Tibial nerve (tissue), 4 donors: Measurements from ENCODE around the gene ANKRD17. TPM values are rescaled to one million over a fixed set of nuclear protein-coding genes. Genes with fewer than 3 reads are reported as not detected.
A peak's percentile ranks its signal among the peaks of the same experiment; 100 is the strongest.

Experiments
- DNase-seq, 2 donors: peaks; one replicate each; pipeline ENCODE4 v3.0.0-alpha.2; 2019; ENCODE audit warnings: low spot score in 2 of 2
- H3K27ac ChIP-seq, 4 donors: fragments of 200-600 bp; sonication (generic) in 3 of 4; one replicate each; pipeline ENCODE4 v1.5.1; 2017 to 2019; ENCODE audit warnings: mild to moderate bottlenecking in 1 of 4
- H3K27me3 ChIP-seq, 2 donors: fragments of 200-600 bp; sonication (generic) in 1 of 2; one replicate each; pipeline versions ENCODE4 v1.5.1 to v1.6.0; 2017 to 2019
- H3K36me3 ChIP-seq, 3 donors: fragments of 200-600 bp; sonication (generic); one replicate each; pipeline ENCODE4 v1.5.1; 2018 to 2019
- H3K4me1 ChIP-seq, 4 donors: fragments of 200-600 bp; sonication (generic) in 3 of 4; one replicate each; pipeline ENCODE4 v1.5.1; 2017 to 2019
- H3K4me3 ChIP-seq, 4 donors: fragments of 200-600 bp; sonication (generic) in 3 of 4; one replicate each; pipeline ENCODE4 v1.5.1; 2017 to 2019; ENCODE audit warnings: mild to moderate bottlenecking in 1 of 4, moderate library complexity in 1 of 4
- H3K9me3 ChIP-seq, 4 donors: fragments of 200-600 bp; sonication (generic) in 3 of 4; one replicate each; pipeline ENCODE4 v1.5.1; 2017 to 2019
- EP300 ChIP-seq, 2 donors: sonication (generic); formaldehyde crosslinking; IDR thresholded peaks; one replicate each; pipeline ENCODE4 v1.6.1; 2017; ENCODE audit warnings: antibody characterized with exemption in 2 of 2, mild to moderate bottlenecking in 1 of 2
- POLR2A ChIP-seq, 2 donors: fragments of 450-650 bp; IDR thresholded peaks; one replicate each; pipeline ENCODE4 v1.6.1; 2017; ENCODE audit warnings: antibody characterized with exemption in 2 of 2, mild to moderate bottlenecking in 2 of 2, moderate library complexity in 2 of 2
- WGBS, 2 donors: methylation state at CpG; one replicate each; pipeline ENCODE4 v1.1.5; 2018; 5-methylcytosine and 5-hydroxymethylcytosine counted together
- total RNA-seq, 4 donors: library from RNA; depleted of rRNA; stranded (reverse); fragments of >200 nt; gene quantifications; one replicate each; pipeline ENCODE4 v1.1.0, GENCODE V29; 2016
- TF ChIP-seq, protein P1 (sequence below), 5 experiments: fragments of 200-600 bp in 3 of 5; fragments of 450-650 bp in 2 of 5; sonication (generic) in 3 of 5; IDR thresholded peaks; one replicate each; pipeline ENCODE4 v1.5.1; 2016 to 2019; ENCODE audit warnings: antibody characterized with exemption in 5 of 5, mild to moderate bottlenecking in 3 of 5, moderate library complexity in 2 of 5

Gene ANKRD17
- total RNA-seq, 4 donors from 2014 or later = 46.5 to 61.8 (median 55.0) TPM

DNA sequence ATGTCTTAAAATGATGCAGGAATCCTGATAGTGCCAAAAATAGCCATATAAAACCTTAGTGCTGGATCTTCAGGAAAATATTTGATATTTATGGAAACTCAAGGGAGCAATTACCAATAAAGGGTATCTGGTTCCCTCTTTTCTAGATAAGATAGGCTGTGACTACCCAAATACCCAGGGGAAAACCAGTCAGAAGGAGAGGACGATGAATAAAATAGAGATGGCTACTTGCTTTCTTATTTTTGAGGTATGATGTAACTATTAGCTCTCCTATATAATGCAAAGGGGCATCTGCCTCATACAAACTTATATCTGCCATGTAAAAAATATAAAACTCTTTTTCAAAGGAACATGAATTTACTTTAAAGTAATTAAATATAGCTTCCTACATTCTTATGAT, 165.7 kb downstream of the ANKRD17 start:
- Histone ChIP-seq H3K27me3 (no peaks in the 10 kb centered on the region), H3K27ac (no peak overlapping the region), H3K36me3 (peaks cover 2 to 76% (median 5%) of the 10 kb centered on the region in 3 donors), H3K4me1 (peaks cover 0 to 14% (median 0%) of the 10 kb centered on the region in 4 donors), H3K9me3 (no peaks in the 10 kb centered on the region), H3K4me3 (no peak overlapping the region)
- no peak for DNase-seq
- 81 to 84% methylated on average over 1 of the region's 1 CpG for WGBS, 2 donors
- TF ChIP-seq EP300 (IDR thresholded peaks at IDR 0.05) = no peak
- no peak for TF ChIP-seq POLR2A (IDR thresholded peaks at IDR 0.05)
- TF ChIP-seq, protein P1, sequence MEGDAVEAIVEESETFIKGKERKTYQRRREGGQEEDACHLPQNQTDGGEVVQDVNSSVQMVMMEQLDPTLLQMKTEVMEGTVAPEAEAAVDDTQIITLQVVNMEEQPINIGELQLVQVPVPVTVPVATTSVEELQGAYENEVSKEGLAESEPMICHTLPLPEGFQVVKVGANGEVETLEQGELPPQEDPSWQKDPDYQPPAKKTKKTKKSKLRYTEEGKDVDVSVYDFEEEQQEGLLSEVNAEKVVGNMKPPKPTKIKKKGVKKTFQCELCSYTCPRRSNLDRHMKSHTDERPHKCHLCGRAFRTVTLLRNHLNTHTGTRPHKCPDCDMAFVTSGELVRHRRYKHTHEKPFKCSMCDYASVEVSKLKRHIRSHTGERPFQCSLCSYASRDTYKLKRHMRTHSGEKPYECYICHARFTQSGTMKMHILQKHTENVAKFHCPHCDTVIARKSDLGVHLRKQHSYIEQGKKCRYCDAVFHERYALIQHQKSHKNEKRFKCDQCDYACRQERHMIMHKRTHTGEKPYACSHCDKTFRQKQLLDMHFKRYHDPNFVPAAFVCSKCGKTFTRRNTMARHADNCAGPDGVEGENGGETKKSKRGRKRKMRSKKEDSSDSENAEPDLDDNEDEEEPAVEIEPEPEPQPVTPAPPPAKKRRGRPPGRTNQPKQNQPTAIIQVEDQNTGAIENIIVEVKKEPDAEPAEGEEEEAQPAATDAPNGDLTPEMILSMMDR (IDR thresholded peaks at IDR 0.05) = no peak

DNA sequence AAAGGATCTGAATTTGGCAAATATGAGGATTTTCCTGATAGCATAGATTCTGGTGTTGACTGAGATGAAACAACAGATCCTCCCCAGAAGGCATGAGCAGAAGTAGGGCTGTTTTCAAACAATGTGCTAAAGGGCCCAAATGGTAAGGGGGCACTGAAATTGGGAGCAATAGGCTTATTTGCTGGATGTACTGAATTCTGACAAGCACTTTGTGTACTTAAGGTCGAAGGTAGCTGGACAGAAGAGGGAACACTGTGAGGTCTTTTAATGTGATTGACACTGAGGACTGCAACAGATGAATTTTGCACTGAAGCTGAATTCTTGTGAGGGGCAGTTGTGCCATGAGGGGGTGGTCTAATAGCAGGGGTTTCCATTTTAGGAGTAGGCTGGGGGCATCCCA, 167.9 kb downstream of the ANKRD17 start:
- Histone ChIP-seq H3K27ac (no peak overlapping the region), H3K9me3 (no peaks in the 10 kb centered on the region), H3K4me1 (peaks cover 0 to 14% (median 0%) of the 10 kb centered on the region in 4 donors), H3K36me3 (peaks cover 2 to 60% (median 5%) of the 10 kb centered on the region in 3 donors), H3K27me3 (no peaks in the 10 kb centered on the region), H3K4me3 (no peak overlapping the region)
- TF ChIP-seq POLR2A (IDR thresholded peaks at IDR 0.05) = no peak
- TF ChIP-seq, protein P1 (IDR thresholded peaks at IDR 0.05) = no peak
- no peak for TF ChIP-seq EP300 (IDR thresholded peaks at IDR 0.05)
- no peak for DNase-seq
- WGBS, 2 donors = 100% methylated on average over 1 of the region's 1 CpG

DNA sequence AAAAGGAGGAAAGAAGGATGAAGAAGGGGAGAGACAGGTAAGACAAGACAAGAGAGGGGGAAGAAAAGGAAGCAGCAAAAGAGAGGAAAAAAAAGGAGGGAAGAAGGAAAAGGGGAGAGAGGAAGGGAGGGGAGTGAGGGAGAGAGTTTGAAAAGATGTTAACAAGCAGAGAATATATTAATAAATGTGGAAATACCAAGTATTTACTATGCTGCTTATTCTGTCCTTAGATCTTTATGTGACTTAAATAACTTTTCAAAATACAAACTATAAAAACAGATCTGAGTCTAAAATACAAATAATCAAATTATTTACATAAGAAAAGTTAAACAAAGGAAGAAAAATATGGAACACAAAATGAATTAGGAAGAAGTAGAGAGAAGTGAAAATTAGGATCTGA, 170.7 kb downstream of the ANKRD17 start:
- peaks cover 0 to 14% (median 0%) of the 10 kb centered on the region in 4 donors for H3K4me1 ChIP-seq
- H3K27ac ChIP-seq = no peak overlapping the region
- H3K9me3 ChIP-seq = no peaks in the 10 kb centered on the region
- no peaks in the 10 kb centered on the region for H3K27me3 ChIP-seq
- H3K36me3 ChIP-seq = peaks cover 2 to 55% (median 5%) of the 10 kb centered on the region in 3 donors
- TF ChIP-seq EP300 (IDR thresholded peaks at IDR 0.05) (no peak), POLR2A (IDR thresholded peaks at IDR 0.05) (no peak)
- TF ChIP-seq, protein P1 (IDR thresholded peaks at IDR 0.05) = no peak
- no peak for DNase-seq
- H3K4me3 ChIP-seq = no peak overlapping the region

DNA sequence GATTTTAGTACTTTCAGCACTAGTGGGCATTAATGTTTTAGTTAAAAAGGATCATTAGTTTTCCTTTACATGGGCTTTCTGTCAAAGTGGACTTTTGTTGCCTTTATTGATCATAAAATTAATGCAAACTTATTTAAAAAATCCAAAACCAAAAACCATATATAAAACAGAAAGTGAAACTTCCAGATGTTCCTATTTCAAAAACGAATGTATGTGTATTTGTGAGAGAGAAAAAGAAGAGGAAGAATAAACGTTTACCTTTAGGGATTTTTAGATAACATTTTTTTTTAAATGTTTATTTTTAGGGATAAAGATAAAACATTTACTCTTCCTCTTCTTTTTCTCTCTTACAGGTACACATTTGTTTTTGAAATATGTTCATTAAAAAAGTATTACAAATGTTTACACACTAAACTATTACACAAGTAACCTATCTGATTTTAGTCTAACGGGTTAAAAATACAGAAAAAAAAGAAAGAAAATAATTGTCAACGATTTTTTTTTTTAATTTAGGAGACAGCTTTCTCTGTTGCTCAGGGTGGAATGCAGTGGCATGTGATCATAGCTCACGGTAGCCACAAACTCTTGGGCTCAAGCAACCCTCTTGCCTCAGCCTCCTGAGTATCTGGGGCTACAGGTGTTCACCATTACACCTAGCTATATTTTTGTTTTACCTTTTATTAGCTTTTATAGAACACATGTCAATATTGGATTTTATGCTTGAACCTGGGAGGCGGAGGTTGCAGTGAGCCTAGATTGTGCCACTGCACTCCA, 172.3 kb downstream of the ANKRD17 start:
- H3K4me1 ChIP-seq = peaks cover 0 to 14% (median 0%) of the 10 kb centered on the region in 4 donors
- H3K27me3 ChIP-seq = no peaks in the 10 kb centered on the region
- TF ChIP-seq, protein P1 (IDR thresholded peaks at IDR 0.05) = no peak
- TF ChIP-seq EP300 (IDR thresholded peaks at IDR 0.05) (no peak), POLR2A (IDR thresholded peaks at IDR 0.05) (no peak)
- peak overlapping the region in 1 of 4 donors; percentile 8 for H3K27ac ChIP-seq
- DNase-seq = no peak
- 50 to 54% methylated on average over 6 of the region's 6 CpGs for WGBS, 2 donors
- H3K36me3 ChIP-seq = peaks cover 0 to 50% (median 5%) of the 10 kb centered on the region in 3 donors
- no peak overlapping the region for H3K4me3 ChIP-seq
- H3K9me3 ChIP-seq = no peaks in the 10 kb centered on the region

DNA sequence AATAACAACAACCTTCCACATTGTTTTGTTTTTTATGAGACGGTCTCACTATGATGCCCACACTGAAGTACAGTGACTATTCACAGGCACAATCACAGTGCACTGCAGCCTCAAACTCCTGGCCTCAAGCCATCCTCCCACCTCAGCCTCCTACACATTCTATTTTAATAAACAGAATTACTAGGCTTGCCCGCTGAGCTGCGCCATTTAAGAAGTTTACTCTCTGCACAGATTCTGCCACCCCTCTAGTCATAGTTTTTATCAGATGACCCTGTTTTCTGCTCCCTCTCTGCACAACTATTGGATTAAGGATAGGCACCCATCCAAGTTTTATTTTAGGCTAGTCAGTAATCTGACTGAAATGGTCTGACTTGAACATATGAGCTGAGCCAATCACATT, 177.8 kb downstream of the ANKRD17 start:
- no peak for DNase-seq
- no peak overlapping the region for H3K4me3 ChIP-seq
- H3K4me1 ChIP-seq = peaks cover 0 to 8% (median 0%) of the 10 kb centered on the region in 4 donors
- no peaks in the 10 kb centered on the region for H3K27me3 ChIP-seq
- TF ChIP-seq, protein P1 (IDR thresholded peaks at IDR 0.05) = no peak
- TF ChIP-seq EP300 (IDR thresholded peaks at IDR 0.05) (peak in 1 of 2 donors; percentile 40), POLR2A (IDR thresholded peaks at IDR 0.05) (no peak)
- no peaks in the 10 kb centered on the region for H3K9me3 ChIP-seq
- H3K36me3 ChIP-seq = peaks cover 0 to 82% (median 0%) of the 10 kb centered on the region in 3 donors
- 43 to 52% methylated on average over 3 of the region's 3 CpGs for WGBS, 2 donors
- peak overlapping the region in 2 of 4 donors; percentile 17 to 73 for H3K27ac ChIP-seq
